NCI-H2227 treated with DMSO at 0.1 percent for 48 hours (cell line): ENCODE measurements around the gene CADPS.

ENCODE experiments used
- DNase-seq: peaks from one replicate; lab custom pipeline; 2025; lab: John Stamatoyannopoulos, UW

Gene CADPS

GRCh38 chr3:62874711-62875557 lies at the start of gene CADPS:
TSS of gene CADPS (minus strand) at chr3:62875416. CDS start at chr3:62875029, 387 bp downstream.
- DNase-seq = peak; percentile 42

GRCh38 chr3:62923066-62923465 lies 47.9 kb upstream of the CADPS start:
- DNase-seq = no peak

GRCh38 chr3:62922326-62922725 lies 47.1 kb upstream of the CADPS start:
- DNase-seq = no peak

GRCh38 chr3:62920466-62920784 lies 45.2 kb upstream of the CADPS start:
- DNase-seq = no peak

GRCh38 chr3:62919784-62920465 lies 44.7 kb upstream of the CADPS start:
- DNase-seq = no peak

- DNase-seq = no peak
Observed at GRCh38 chr3:62918777-62919176, 43.6 kb upstream of the CADPS start.

GRCh38 chr3:62918131-62918530 lies 42.9 kb upstream of the CADPS start:
- no peak for DNase-seq

GRCh38 chr3:62911526-62911925 lies 36.3 kb upstream of the CADPS start:
- no peak for DNase-seq

GRCh38 chr3:62905331-62905730 lies 30.1 kb upstream of the CADPS start:
- no peak for DNase-seq

GRCh38 chr3:62898530-62899496 lies 23.6 kb upstream of the CADPS start:
- no peak for DNase-seq

GRCh38 chr3:62895901-62896300 lies 20.7 kb upstream of the CADPS start:
- DNase-seq = no peak

GRCh38 chr3:62892951-62893350 lies 17.7 kb upstream of the CADPS start:
- no peak for DNase-seq

GRCh38 chr3:62892045-62892444 lies 16.8 kb upstream of the CADPS start:
- no peak for DNase-seq

- DNase-seq = no peak
Observed at GRCh38 chr3:62888778-62889177, 13.6 kb upstream of the CADPS start.

- peak; percentile 7 for DNase-seq
Observed at GRCh38 chr3:62888180-62888579, 13.0 kb upstream of the CADPS start.

GRCh38 chr3:62885136-62885535 lies 9.9 kb upstream of the CADPS start:
- DNase-seq = no peak

- DNase-seq = no peak
Observed at GRCh38 chr3:62884096-62884870, 9.1 kb upstream of the CADPS start.

GRCh38 chr3:62882676-62883200 lies 7.5 kb upstream of the CADPS start:
- DNase-seq = no peak

- DNase-seq = no peak
Observed at GRCh38 chr3:62876064-62876463, 848 bp upstream of the CADPS start.

- DNase-seq = peak; percentile 27
Observed at GRCh38 chr3:62875558-62876002, 364 bp upstream of the CADPS start.
